Peyer's patch (tissue), 4 donors: ENCODE data around the gene SUPT20HL2. TPM values are rescaled to one million over a fixed set of nuclear protein-coding genes. Genes with fewer than 3 reads are reported as not detected.

Experiments used
- DNase-seq, 3 donors: peaks; one replicate each; pipeline ENCODE4 v3.0.0-alpha.2; 2017 to 2019
- H3K27ac ChIP-seq, 4 donors: fragments of 200-600 bp; sonication (generic); one replicate each; pipeline ENCODE4 v1.5.1; 2016 to 2019
- H3K27me3 ChIP-seq, 2 donors: fragments of 200-600 bp; sonication (generic); one replicate each; pipeline ENCODE4 v1.5.1; 2019
- H3K36me3 ChIP-seq, 3 donors: fragments of 200-600 bp; sonication (generic); one replicate each; pipeline ENCODE4 v1.5.1; 2016 to 2019
- H3K4me1 ChIP-seq, 4 donors: fragments of 200-600 bp; sonication (generic); one replicate each; pipeline ENCODE4 v1.5.1; 2016 to 2019
- H3K4me3 ChIP-seq, 4 donors: fragments of 200-600 bp; sonication (generic); 1 replicate in 3 of 4; 2 replicates in 1 of 4; pipeline ENCODE4 v1.5.1; 2016 to 2019; ENCODE audit warnings: mild to moderate bottlenecking in 1 of 4
- H3K9me3 ChIP-seq, 4 donors: fragments of 200-600 bp; sonication (generic); one replicate each; pipeline ENCODE4 v1.5.1; 2016 to 2019; ENCODE audit warnings: mild to moderate bottlenecking in 1 of 4
- POLR2A ChIP-seq, 2 donors: fragments of 450-650 bp; IDR thresholded peaks; one replicate each; pipeline ENCODE4 v1.5.1; 2017; ENCODE audit warnings: antibody characterized with exemption in 2 of 2, mild to moderate bottlenecking in 2 of 2, moderate library complexity in 2 of 2
- total RNA-seq, 4 donors: library from RNA; depleted of rRNA; stranded (reverse); fragments of >200 nt; gene quantifications; one replicate each; pipeline ENCODE4 v1.1.0, GENCODE V29; 2016
- TF ChIP-seq, protein P1 (sequence below), 6 experiments: fragments of 450-650 bp in 4 of 6; fragments of 200-600 bp in 2 of 6; sonication (generic) in 1 of 6; IDR thresholded peaks; one replicate each; pipeline ENCODE4 v1.5.1; 2017 to 2019; ENCODE audit warnings: antibody characterized with exemption in 6 of 6, mild to moderate bottlenecking in 3 of 6, moderate library complexity in 1 of 6

The SUPT20HL2 gene
- total RNA-seq, 4 donors from 2014 or later, result not detected

DNA sequence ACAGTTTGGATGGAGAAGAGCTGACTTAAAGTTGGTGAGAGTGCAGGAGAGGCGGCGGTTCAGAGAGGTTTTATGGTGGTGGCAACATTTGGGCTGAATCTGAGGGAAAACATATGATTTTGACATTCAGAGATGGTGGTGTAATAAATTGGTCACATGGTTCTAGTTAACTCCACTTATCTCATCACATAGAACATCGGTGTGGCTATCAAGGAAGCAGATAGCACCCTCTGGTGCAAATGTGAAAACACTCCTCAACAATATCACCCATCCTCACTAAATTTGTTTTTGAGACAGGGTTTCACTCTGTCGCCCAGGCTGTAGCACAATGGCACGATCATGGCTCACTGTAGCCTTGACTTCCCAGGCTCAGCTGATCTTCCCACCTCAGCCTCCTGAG lies 28.8 kb downstream of the SUPT20HL2 start:
- Histone ChIP-seq H3K36me3 (no peaks in the 10 kb centered on the region), H3K27ac (no peak overlapping the region), H3K4me3 (no peak overlapping the region), H3K9me3 (no peaks in the 10 kb centered on the region), H3K27me3 (no peaks in the 10 kb centered on the region), H3K4me1 (no peaks in the 10 kb centered on the region)
- TF ChIP-seq POLR2A (IDR thresholded peaks at IDR 0.05), result no peak
- TF ChIP-seq, protein P1, sequence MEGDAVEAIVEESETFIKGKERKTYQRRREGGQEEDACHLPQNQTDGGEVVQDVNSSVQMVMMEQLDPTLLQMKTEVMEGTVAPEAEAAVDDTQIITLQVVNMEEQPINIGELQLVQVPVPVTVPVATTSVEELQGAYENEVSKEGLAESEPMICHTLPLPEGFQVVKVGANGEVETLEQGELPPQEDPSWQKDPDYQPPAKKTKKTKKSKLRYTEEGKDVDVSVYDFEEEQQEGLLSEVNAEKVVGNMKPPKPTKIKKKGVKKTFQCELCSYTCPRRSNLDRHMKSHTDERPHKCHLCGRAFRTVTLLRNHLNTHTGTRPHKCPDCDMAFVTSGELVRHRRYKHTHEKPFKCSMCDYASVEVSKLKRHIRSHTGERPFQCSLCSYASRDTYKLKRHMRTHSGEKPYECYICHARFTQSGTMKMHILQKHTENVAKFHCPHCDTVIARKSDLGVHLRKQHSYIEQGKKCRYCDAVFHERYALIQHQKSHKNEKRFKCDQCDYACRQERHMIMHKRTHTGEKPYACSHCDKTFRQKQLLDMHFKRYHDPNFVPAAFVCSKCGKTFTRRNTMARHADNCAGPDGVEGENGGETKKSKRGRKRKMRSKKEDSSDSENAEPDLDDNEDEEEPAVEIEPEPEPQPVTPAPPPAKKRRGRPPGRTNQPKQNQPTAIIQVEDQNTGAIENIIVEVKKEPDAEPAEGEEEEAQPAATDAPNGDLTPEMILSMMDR (IDR thresholded peaks at IDR 0.05), result peak in 2 of 6 experiments; percentile 30 to 32
- DNase-seq, result no peak

DNA sequence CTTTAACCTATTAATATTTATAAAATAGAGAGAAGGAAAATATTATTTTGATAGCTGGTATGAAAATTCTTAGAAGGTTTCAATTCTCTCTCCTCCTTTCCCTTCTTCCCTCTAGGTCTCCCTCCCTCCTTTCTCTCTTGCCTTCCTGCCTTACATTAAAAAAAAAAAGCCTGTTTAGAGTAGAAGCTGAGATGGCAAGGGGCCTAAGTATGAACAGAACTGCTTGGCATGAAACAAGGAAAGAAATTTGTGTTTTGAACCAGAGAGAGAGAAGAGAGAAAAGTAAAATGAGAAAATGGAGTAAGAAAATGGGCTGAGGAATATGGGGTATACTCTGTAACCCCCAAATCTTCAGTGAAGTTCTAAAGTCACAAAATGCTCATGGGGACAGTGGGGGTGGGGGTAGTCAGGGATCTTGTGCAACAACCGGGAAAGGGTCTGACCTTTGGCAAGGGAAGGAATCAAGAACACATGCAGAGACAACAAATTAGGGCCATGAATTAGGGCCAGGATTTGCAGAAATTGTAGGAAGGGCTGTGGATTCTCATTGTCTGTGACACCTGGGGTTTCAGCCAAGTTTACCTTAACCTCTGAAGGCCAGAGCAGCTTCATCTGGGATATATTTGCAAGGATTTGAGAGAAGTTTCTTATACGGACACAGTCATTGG lies 30.6 kb downstream of the SUPT20HL2 start:
- Histone ChIP-seq H3K9me3 (no peaks in the 10 kb centered on the region), H3K27me3 (no peaks in the 10 kb centered on the region), H3K4me3 (no peak overlapping the region), H3K27ac (peak overlapping the region in 1 of 4 donors; percentile 26), H3K36me3 (no peaks in the 10 kb centered on the region), H3K4me1 (no peaks in the 10 kb centered on the region)
- DNase-seq, result no peak
- TF ChIP-seq, protein P1 (IDR thresholded peaks at IDR 0.05), result no peak
- no peak for TF ChIP-seq POLR2A (IDR thresholded peaks at IDR 0.05)

DNA sequence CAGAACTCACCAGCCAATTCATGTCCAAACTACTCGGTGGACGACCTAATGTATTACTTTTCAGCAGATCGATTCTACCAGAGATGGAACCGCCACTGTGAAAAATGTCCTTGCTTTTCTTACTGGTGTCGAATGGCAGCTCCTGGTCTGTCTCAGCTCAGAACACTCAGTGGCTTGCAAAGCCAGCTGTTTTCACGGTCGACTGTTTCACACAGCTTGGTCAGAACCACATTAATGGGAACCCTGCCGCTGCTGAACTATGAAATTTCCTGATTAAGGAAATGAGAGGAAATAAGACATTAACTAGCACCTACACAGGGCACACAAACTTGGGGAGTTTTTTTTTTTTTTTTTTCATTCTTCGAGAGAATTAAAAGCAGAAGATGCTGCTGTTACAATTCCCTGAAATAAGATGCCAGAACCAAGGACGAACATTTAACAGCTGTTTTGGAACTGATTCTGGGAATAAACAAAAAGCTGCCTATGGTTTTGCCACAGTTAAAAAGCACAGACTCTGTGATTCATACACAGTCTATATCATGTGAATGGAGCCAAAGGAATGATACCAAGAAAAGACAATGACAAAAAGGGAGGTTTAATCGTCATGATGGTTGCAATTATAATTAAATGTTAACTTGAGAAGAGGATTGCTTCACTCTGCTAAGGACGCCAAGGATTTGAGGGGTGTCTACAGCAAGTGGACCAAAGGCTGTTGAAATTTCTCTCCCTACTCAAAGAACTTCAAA lies 31.3 kb downstream of the SUPT20HL2 start:
- Histone ChIP-seq H3K4me1 (no peaks in the 10 kb centered on the region), H3K27ac (peak overlapping the region in 1 of 4 donors; percentile 26), H3K36me3 (no peaks in the 10 kb centered on the region), H3K4me3 (no peak overlapping the region), H3K9me3 (no peaks in the 10 kb centered on the region), H3K27me3 (no peaks in the 10 kb centered on the region)
- TF ChIP-seq POLR2A (IDR thresholded peaks at IDR 0.05), result no peak
- TF ChIP-seq, protein P1 (IDR thresholded peaks at IDR 0.05), result no peak
- no peak for DNase-seq

DNA sequence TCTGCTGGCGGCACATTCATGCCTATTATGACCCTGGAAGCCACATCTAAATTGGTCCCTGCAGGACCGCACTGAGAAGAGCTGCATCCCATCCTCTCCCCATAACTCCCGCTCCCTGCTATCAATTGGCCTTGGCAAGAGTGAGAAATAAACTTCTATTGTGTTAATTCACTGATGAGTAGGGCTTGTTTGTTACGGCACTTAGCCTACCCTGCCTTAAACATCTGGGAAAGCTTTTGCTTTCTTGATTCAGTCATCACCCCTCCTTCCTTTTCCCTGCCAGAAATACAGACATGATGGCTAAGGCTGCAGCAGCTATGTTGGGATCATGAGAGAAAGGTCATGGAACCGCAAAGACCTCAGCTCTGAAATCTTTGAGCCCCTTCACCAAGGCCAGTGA lies 36.5 kb downstream of the SUPT20HL2 start:
- Histone ChIP-seq H3K9me3 (no peaks in the 10 kb centered on the region), H3K36me3 (no peaks in the 10 kb centered on the region), H3K27me3 (no peaks in the 10 kb centered on the region), H3K4me3 (no peak overlapping the region), H3K4me1 (no peaks in the 10 kb centered on the region), H3K27ac (no peak overlapping the region)
- DNase-seq, result no peak
- TF ChIP-seq, protein P1 (IDR thresholded peaks at IDR 0.05), result no peak
- no peak for TF ChIP-seq POLR2A (IDR thresholded peaks at IDR 0.05)

- Histone ChIP-seq H3K9me3 (no peaks in the 10 kb centered on the region), H3K27ac (no peak overlapping the region), H3K36me3 (no peaks in the 10 kb centered on the region), H3K27me3 (no peaks in the 10 kb centered on the region), H3K4me3 (no peak overlapping the region), H3K4me1 (no peaks in the 10 kb centered on the region)
- TF ChIP-seq POLR2A (IDR thresholded peaks at IDR 0.05), result no peak
- TF ChIP-seq, protein P1 (IDR thresholded peaks at IDR 0.05), result no peak
- no peak for DNase-seq
These were observed 37.9 kb downstream of the SUPT20HL2 start for GRCh38 chrX:24276015-24276414.
